ENCODE results near the gene SNAP29.

Gene SNAP29

GRCh38 chr22:20858615-20859416 lies at the start of gene SNAP29, which contains the start of gene PI4KA (continued):
- peak; percentile 93 for TF ChIP-seq ZBTB26 (tag by site-specific recombination; optimal IDR thresholded peaks at IDR 0.05)
- TF ChIP-seq ZNF660 (tag by site-specific recombination; IDR thresholded peaks at IDR 0.05) = peak; percentile 87
- TF ChIP-seq, protein P1, sequence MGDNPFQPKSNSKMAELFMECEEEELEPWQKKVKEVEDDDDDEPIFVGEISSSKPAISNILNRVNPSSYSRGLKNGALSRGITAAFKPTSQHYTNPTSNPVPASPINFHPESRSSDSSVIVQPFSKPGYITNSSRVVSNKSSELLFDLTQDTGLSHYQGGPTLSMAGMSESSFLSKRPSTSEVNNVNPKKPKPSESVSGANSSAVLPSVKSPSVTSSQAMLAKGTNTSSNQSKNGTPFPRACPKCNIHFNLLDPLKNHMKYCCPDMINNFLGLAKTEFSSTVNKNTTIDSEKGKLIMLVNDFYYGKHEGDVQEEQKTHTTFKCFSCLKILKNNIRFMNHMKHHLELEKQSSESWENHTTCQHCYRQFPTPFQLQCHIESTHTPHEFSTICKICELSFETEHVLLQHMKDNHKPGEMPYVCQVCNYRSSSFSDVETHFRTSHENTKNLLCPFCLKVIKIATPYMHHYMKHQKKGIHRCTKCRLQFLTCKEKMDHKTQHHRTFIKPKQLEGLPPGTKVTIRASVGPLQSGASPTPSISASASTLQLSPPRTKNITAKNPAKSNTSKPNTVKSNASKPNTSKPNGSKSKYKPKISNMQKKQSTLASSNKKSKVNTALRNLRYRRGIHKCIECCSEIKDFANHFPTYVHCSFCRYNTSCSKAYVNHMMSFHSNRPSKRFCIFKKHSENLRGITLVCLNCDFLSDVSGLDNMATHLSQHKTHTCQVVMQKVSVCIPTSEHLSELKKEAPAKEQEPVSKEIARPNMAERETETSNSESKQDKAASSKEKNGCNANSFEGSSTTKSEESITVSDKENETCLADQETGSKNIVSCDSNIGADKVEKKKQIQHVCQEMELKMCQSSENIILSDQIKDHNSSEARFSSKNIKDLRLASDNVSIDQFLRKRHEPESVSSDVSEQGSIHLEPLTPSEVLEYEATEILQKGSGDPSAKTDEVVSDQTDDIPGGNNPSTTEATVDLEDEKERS (tag by site-specific recombination; IDR thresholded peaks at IDR 0.05) = no peak
- TF ChIP-seq ZNF404 (tag by site-specific recombination; IDR thresholded peaks at IDR 0.05) = no peak
- peak; percentile 71 for TF ChIP-seq SP3 (tag by site-specific recombination; IDR thresholded peaks at IDR 0.05)
- no peak for TF ChIP-seq ZNF354C (tag by site-specific recombination; IDR thresholded peaks at IDR 0.05; ENCODE audit: borderline replicate concordance, low read depth)
- TF ChIP-seq ZEB2 (tag by site-specific recombination; IDR thresholded peaks at IDR 0.05) = 0 out of 2 replicates have a peak, but pooled peaks have one; percentile 31
- peak; percentile 86 for TF ChIP-seq ZBTB8A (tag by site-specific recombination; IDR thresholded peaks at IDR 0.05)
- no peak for TF ChIP-seq ZNF776 (tag by site-specific recombination; IDR thresholded peaks at IDR 0.05; ENCODE audit: borderline replicate concordance)
- TF ChIP-seq MEIS1 (CRISPR knock-in tag; IDR thresholded peaks at IDR 0.05; ENCODE audit: borderline replicate concordance) = no peak
- TF ChIP-seq KLF17 (tag by site-specific recombination; IDR thresholded peaks at IDR 0.05) = peak; percentile 58; the same call in 1 of the 2 replicates
- no peak for TF ChIP-seq ZNF311 (tag by site-specific recombination; IDR thresholded peaks at IDR 0.05; ENCODE audit: borderline replicate concordance)
- 0 out of 2 replicates have a peak, but pooled peaks have one; percentile 29 for TF ChIP-seq ZNF24 (tag by site-specific recombination; IDR thresholded peaks at IDR 0.05)
- 0 out of 2 replicates have a peak, but pooled peaks have one; percentile 28 for TF ChIP-seq ZNF785 (tag by site-specific recombination; IDR thresholded peaks at IDR 0.05)
- TF ChIP-seq ZNF2 (tag by site-specific recombination; IDR thresholded peaks at IDR 0.05) = 0 out of 2 replicates have a peak, but pooled peaks have one; percentile 36
- peak; percentile 86; the same call in 1 of the 2 replicates for TF ChIP-seq ZNF561 (tag by site-specific recombination; IDR thresholded peaks at IDR 0.05; ENCODE audit: borderline replicate concordance)
- TF ChIP-seq ZNF16 (tag by site-specific recombination; IDR thresholded peaks at IDR 0.05; ENCODE audit: low read depth) = no peak
- TF ChIP-seq KLF1 (tag by site-specific recombination; IDR thresholded peaks at IDR 0.05) = peak; percentile 94
- TF ChIP-seq ZNF174 (tag by site-specific recombination; IDR thresholded peaks at IDR 0.05) = no peak
- peak; percentile 83 for TF ChIP-seq KLF8 (tag by site-specific recombination; IDR thresholded peaks at IDR 0.05)
- peak; percentile 55; the same call in 1 of the 2 replicates for TF ChIP-seq ZBTB48 (tag by site-specific recombination; IDR thresholded peaks at IDR 0.05)
- no peak for TF ChIP-seq ZBTB49 (tag by site-specific recombination; IDR thresholded peaks at IDR 0.05; ENCODE audit: low read depth)
- no peak for TF ChIP-seq ZNF701 (tag by site-specific recombination; IDR thresholded peaks at IDR 0.05)
- TF ChIP-seq YY2 (tag by site-specific recombination; IDR thresholded peaks at IDR 0.05) = peak; percentile 9; the same call in 1 of the 2 replicates
- 0 out of 2 replicates have a peak, but pooled peaks have one; percentile 23 for TF ChIP-seq ZNF596 (tag by site-specific recombination; IDR thresholded peaks at IDR 0.05)
- TF ChIP-seq ZNF202 (tag by site-specific recombination; IDR thresholded peaks at IDR 0.05; ENCODE audit: borderline replicate concordance) = no peak
- TF ChIP-seq, protein P2, sequence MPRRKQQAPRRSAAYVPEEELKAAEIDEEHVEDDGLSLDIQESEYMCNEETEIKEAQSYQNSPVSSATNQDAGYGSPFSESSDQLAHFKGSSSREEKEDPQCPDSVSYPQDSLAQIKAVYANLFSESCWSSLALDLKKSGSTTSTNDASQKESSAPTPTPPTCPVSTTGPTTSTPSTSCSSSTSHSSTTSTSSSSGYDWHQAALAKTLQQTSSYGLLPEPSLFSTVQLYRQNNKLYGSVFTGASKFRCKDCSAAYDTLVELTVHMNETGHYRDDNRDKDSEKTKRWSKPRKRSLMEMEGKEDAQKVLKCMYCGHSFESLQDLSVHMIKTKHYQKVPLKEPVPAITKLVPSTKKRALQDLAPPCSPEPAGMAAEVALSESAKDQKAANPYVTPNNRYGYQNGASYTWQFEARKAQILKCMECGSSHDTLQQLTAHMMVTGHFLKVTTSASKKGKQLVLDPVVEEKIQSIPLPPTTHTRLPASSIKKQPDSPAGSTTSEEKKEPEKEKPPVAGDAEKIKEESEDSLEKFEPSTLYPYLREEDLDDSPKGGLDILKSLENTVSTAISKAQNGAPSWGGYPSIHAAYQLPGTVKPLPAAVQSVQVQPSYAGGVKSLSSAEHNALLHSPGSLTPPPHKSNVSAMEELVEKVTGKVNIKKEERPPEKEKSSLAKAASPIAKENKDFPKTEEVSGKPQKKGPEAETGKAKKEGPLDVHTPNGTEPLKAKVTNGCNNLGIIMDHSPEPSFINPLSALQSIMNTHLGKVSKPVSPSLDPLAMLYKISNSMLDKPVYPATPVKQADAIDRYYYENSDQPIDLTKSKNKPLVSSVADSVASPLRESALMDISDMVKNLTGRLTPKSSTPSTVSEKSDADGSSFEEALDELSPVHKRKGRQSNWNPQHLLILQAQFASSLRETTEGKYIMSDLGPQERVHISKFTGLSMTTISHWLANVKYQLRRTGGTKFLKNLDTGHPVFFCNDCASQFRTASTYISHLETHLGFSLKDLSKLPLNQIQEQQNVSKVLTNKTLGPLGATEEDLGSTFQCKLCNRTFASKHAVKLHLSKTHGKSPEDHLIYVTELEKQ (tag by site-specific recombination; IDR thresholded peaks at IDR 0.05; ENCODE audit: borderline replicate concordance) = peak; percentile 15; the same call in 1 of the 2 replicates
